Stimulated activated CD8-positive, alpha-beta memory T cell treated with anti-CD3 and anti-CD28 coated beads, Interleukin-7, amount 100 ng/mL, for 24 hours (primary cell): ENCODE results near the gene UBN2.

ENCODE experiments used
- DNase-seq: peaks from one replicate; pipeline ENCODE4 v3.0.0-alpha.2; 2020; ENCODE audit warnings: low read depth

UBN2 gene

GRCh38 chr7:139351027-139351426 is 120.0 kb downstream of the UBN2 start:
- DNase-seq, result no peak

GRCh38 chr7:139354729-139355128 is 123.7 kb downstream of the UBN2 start:
- no peak for DNase-seq

GRCh38 chr7:139355320-139355719 is 124.3 kb downstream of the UBN2 start:
- DNase-seq, result no peak
